ENCODE measurements around the gene PPP4R2. TPM values are rescaled to one million over a fixed set of nuclear protein-coding genes. Genes with fewer than 3 reads are reported as not detected.

PPP4R2 gene
- total and polyA plus RNA-seq, 9 of the 15 experiments (the other 6 are each of a cell fraction or from before 2014, with no cell fraction given): 11.0 to 49.6 (median 31.6) TPM

DNA sequence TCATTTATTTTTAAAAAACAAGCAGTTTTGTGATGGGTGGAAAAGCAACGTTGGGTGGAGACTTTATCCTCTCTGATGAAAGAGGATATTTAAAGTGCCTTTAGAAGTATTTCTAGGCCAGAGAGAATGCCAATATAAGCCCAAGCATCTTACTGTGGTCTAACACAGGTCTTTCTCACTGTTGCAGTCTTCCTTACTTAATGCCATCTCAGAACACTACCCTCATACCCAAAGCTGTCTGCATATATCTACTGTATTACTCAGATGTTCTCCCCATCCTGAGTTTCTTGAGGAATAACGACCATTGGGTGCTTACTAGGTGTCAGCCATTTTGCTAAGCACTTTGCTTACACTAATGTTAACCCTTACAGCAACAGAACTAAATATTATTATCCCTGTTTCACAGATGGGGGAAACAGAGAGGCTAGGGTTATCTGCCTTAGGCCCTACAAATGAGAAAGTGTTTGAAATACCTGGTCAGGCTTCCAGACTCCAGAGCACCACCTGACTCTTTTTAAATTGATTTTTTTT lies 35.0 kb downstream of the PPP4R2 start:
- peaks cover 34% of the 10 kb centered on the region for H4K20me1 ChIP-seq (replicated peaks; ENCODE audit: control insufficient read depth, insufficient read depth, low read length)
- no peak for ATAC-seq

More for the DNA sequence above, 35.0 kb downstream of the PPP4R2 start:
- DNase-seq (ENCODE audit: extremely low read depth in 1 of 4, low spot score in 3 of 4) (no peak), FAIRE-seq (no peak)
- Histone ChIP-seq H3K27me3 (ENCODE audit: control insufficient read depth in 2 of 2, insufficient read depth in 2 of 2, low read length in 2 of 2) (no peaks in the 10 kb centered on the region), H3K4me2 (ENCODE audit: insufficient read depth, low read length) (no peak overlapping the region), H3K79me2 (ENCODE audit: control insufficient read depth, insufficient read depth, low read length) (peaks cover 100% of the 10 kb centered on the region), H3K4me1 (replicated peaks in 1 of 2; ENCODE audit: control insufficient read depth in 2 of 2, insufficient read depth in 2 of 2, low read length in 2 of 2) (peaks cover 9 to 10% of the 10 kb centered on the region in 2 experiments; a peak in 3 of 5 replicates), H3K9ac (ENCODE audit: insufficient read depth in 1 of 2, low read depth in 2 of 2, low read length in 2 of 2) (no peak overlapping the region), H2AFZ (ENCODE audit: low read depth, low read length) (no peak overlapping the region), H3K27ac (ENCODE audit: extremely low read depth, low read depth, low read length) (no peak overlapping the region), H3K9me3 (replicated peaks; ENCODE audit: control insufficient read depth, insufficient read depth, low read depth, low read length) (0 out of 2 replicates have a peak, but pooled peaks cover 3% of the 10 kb centered on the region), H3K4me3 (no peak overlapping the region), H3K36me3 (ENCODE audit: control insufficient read depth, insufficient read depth, low read length) (peaks cover 14% of the 10 kb centered on the region; the same call in 2 of the 3 replicates), H3K9me1 (ENCODE audit: control insufficient read depth, insufficient read depth, low read length) (no peaks in the 10 kb centered on the region)
- TF ChIP-seq MEF2D (tag; conservative IDR thresholded peaks at IDR 0.05; ENCODE audit: low read depth) (no peak), RFX5 (IDR thresholded peaks at IDR 0.05; ENCODE audit: low read depth, low read length) (no peak), NELFE (IDR thresholded peaks at IDR 0.05; ENCODE audit: insufficient read depth, insufficient read length) (no peak), E2F8 (IDR thresholded peaks at IDR 0.05; ENCODE audit: low read depth, partially characterized antibody) (no peak), NONO (IDR thresholded peaks at IDR 0.05; ENCODE audit: low read depth in 2 of 2, low read length in 1 of 2) (no peak), CSDE1 (IDR thresholded peaks at IDR 0.05) (no peak), C11orf30 (IDR thresholded peaks at IDR 0.05; ENCODE audit: low read depth) (no peak), CCAR2 (IDR thresholded peaks at IDR 0.05; ENCODE audit: low read depth, low read length) (no peak)
- TF ChIP-seq, protein P1, sequence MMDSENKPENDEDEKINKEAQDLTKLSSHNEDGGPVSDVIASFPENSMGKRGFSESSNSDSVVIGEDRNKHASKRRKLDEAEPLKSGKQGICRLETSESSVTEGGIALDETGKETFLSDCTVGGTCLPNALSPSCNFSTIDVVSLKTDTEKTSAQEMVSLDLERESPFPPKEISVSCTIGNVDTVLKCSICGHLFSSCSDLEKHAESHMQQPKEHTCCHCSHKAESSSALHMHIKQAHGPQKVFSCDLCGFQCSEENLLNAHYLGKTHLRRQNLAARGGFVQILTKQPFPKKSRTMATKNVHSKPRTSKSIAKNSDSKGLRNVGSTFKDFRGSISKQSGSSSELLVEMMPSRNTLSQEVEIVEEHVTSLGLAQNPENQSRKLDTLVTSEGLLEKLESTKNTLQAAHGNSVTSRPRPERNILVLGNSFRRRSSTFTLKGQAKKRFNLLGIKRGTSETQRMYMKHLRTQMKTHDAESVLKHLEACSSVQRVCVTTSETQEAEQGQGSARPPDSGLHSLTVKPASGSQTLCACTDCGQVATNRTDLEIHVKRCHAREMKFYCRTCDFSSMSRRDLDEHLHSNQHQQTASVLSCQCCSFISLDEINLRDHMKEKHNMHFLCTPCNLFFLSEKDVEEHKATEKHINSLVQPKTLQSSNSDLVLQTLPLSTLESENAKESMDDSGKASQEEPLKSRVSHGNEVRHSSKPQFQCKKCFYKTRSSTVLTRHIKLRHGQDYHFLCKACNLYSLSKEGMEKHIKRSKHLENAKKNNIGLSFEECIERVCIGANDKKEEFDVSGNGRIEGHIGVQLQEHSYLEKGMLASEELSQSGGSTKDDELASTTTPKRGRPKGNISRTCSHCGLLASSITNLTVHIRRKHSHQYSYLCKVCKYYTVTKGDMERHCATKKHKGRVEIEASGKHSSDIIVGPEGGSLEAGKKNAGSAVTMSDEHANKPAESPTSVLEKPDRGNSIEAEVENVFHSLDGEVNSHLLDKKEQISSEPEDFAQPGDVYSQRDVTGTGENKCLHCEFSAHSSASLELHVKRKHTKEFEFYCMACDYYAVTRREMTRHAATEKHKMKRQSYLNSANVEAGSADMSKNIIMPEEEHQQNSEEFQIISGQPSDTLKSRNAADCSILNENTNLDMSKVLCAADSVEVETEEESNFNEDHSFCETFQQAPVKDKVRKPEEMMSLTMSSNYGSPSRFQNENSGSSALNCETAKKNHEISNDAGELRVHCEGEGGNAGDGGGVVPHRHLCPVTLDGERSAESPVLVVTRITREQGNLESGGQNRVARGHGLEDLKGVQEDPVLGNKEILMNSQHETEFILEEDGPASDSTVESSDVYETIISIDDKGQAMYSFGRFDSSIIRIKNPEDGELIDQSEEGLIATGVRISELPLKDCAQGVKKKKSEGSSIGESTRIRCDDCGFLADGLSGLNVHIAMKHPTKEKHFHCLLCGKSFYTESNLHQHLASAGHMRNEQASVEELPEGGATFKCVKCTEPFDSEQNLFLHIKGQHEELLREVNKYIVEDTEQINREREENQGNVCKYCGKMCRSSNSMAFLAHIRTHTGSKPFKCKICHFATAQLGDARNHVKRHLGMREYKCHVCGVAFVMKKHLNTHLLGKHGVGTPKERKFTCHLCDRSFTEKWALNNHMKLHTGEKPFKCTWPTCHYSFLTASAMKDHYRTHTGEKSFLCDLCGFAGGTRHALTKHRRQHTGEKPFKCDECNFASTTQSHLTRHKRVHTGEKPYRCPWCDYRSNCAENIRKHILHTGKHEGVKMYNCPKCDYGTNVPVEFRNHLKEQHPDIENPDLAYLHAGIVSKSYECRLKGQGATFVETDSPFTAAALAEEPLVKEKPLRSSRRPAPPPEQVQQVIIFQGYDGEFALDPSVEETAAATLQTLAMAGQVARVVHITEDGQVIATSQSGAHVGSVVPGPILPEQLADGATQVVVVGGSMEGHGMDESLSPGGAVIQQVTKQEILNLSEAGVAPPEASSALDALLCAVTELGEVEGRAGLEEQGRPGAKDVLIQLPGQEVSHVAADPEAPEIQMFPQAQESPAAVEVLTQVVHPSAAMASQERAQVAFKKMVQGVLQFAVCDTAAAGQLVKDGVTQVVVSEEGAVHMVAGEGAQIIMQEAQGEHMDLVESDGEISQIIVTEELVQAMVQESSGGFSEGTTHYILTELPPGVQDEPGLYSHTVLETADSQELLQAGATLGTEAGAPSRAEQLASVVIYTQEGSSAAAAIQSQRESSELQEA (IDR thresholded peaks at IDR 0.05; ENCODE audit: low read depth): no peak
- intact Hi-C loops (cut with micrococcal nuclease): no loop called here
- in situ Hi-C loops (cut with MboI): no loop called here
- CTCF ChIA-PET (ENCODE audit: low intra/inter-chr PET ratio): no interaction called here
- POLR2A ChIA-PET: interaction anchor here (0.8 to 0.9 kb wide), 2 partner anchors 7 to 86 kb away, joined by 3 read pairs; no protein-coding TSS in a partner anchor
- no TSS peak for BruUV-seq (replicated peaks)
- WGBS (ENCODE audit: insufficient coverage, low coverage, missing lambda C conversion rate): 40% methylated on average over 2 of the region's 2 CpGs
